Epithelial cell of prostate (primary cell): ENCODE data around the gene EEF1B2.
"Not testable (repeated sequence)": the region's sequence is repeated elsewhere in the genome, so short reads cannot be mapped to it uniquely, and the experiment has no call there.

Source experiments
- DNase-seq: peaks from one replicate; pipeline ENCODE4 v3.0.0-alpha.2; 2011; ENCODE audit warnings: low read depth, low spot score
- H3K27ac ChIP-seq: fragments of 450-650 bp; 2 replicates; pipeline ENCODE4 v1.5.1; 2017; ENCODE audit warnings: mild to moderate bottlenecking

Gene EEF1B2

DNA sequence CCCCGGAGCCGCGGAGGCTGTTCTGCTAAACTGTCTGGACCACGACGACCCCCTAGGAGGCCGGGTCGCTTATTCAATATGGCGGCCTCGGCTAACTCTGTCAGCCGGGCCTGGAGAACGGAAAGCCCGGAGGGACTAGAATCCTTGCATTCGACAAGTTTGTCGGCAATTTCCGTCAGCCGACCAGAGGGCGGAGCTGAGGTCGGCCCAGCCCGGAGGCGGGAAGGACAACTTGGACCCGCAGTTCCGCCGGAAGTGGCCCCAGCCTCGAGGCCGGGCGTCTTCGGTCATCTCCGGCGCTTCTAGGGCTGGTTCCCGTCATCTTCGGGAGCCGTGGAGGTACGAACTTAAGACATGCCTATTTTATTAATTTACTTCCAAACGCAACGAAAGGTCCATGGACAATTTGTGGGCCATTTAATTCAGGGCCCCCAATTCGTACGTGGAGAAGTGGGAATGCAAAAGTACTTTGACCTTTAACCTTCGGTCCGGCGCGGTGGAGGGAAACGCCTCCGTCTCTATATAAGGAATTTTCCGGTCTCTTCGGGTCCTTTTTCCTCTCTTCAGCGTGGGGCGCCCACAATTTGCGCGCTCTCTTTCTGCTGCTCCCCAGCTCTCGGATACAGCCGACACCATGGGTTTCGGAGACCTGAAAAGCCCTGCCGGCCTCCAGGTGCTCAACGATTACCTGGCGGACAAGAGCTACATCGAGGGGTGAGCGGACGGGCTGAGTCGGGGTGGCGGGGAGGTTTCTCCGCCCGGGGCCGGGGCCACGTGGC lies at the start of gene EEF1B2, which contains the start of gene NDUFS1:
Gene EEF1B2, plus strand, starts transcription at position 550 of the 779 bp plus-strand sequence. Its CDS starts 85 bp downstream, at position 635.
Gene NDUFS1, minus strand, starts transcription at position 99 of the 779 bp plus-strand sequence. CDS start 5,766 bp downstream, outside the sequence.
- H3K27ac ChIP-seq = peak within 1 kb of the TSS; percentile 88
- peak; percentile 89 for DNase-seq

- no peak for DNase-seq
- no peak overlapping the region for H3K27ac ChIP-seq
These were observed 47.6 kb upstream of the EEF1B2 start for GRCh38 chr2:206112108-206112507.

- H3K27ac ChIP-seq = no peak overlapping the region
- DNase-seq = no peak
These were observed 46.7 kb upstream of the EEF1B2 start for GRCh38 chr2:206112846-206113547.

DNA sequence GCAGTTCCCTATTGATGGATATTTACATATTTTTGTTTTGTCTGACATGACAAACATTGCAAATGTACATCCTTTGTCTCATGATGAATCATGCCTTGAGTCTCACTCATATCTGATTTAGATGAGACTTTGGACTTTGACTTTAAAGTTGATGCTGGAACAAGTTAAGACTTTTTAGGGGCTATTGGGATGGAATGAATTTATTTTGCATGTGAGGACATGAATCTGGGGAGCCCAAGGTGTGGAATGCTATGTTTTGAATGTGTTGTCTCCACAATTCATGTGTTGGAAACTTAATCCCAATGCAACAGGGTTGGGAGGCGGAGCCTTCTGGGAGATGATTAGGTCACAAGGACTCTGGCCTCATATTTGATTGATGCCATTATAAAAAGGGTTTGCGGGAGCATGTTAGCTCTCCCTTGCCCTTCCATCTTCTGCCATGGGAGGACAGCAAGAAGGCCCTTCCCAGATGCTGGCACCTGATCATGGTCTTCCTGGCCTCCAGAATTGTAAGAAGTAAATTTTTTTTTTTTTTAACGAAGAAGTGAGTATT lies 44.6 kb upstream of the EEF1B2 start:
- no peak for DNase-seq
- no peak overlapping the region for H3K27ac ChIP-seq

GRCh38 chr2:206116278-206116677 lies 43.4 kb upstream of the EEF1B2 start:
- DNase-seq = no peak
- H3K27ac ChIP-seq = no peak overlapping the region

- DNase-seq, H3K27ac ChIP-seq: not testable (repeated sequence)
These were observed 37.1 kb upstream of the EEF1B2 start for GRCh38 chr2:206122569-206122968.

GRCh38 chr2:206125901-206126300 lies 33.8 kb upstream of the EEF1B2 start:
- no peak for DNase-seq
- peak overlapping the region; percentile 19 for H3K27ac ChIP-seq

DNA sequence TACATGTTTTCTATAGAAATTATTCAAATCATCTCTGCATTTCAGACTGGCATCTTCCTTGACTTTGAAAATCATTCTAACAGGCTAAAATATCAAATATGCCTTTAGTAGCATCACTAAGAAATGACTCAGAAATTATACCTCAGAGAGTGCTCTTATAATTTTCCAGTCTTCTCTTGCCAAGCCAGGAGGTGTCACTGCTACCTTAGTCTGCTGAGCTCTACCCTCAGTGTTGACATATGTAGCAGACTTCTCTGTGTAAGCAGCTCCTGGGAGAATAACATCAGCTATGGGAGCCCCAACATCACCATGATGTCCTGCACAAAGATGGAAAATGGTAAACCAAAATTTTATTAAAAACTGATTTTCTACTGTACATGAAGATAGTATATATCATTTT lies 32.0 kb upstream of the EEF1B2 start:
- DNase-seq = no peak
- H3K27ac ChIP-seq = no peak overlapping the region

DNA sequence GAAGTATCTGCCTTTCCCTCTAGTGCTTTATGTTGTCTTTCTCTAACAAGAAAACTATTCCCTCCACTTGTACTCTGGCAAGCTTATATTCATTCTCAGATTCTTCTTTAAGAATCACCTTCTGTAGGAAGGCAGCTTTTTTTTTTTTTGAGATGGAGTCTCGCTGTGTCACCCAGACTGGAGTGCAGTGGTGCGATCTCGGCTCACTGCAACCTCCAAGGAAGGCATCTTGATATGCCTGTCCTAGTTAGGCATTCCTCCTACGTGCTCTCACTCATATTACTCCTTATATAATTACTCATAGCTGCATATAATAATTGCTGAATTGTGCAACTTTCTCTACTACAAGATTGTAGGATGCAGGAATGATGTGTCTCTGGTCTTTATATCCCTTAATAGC lies 16.2 kb upstream of the EEF1B2 start:
- H3K27ac ChIP-seq = no peak overlapping the region
- no peak for DNase-seq

GRCh38 chr2:206144383-206144782 lies 15.3 kb upstream of the EEF1B2 start:
- no peak for DNase-seq
- no peak overlapping the region for H3K27ac ChIP-seq

DNA sequence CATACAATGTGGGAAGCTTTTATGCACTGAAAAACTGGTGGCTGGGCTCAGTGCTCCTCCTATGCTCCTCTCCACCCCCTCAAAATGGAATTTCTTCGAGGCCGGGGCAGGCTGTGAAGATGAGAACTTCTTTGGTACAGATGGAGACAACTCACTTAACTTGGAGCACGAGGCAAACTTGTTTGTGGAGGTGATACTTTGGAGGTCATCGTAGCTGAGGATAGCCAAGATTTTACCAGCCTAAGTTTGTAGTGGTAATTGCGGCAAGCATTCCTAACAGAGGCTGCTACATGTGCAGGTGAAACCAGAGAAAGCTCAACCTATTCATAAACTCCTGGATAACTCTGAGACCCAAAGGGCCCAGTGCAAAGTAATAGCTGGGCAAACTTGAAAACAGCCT lies 14.0 kb upstream of the EEF1B2 start:
- no peak for DNase-seq
- H3K27ac ChIP-seq = no peak overlapping the region

DNA sequence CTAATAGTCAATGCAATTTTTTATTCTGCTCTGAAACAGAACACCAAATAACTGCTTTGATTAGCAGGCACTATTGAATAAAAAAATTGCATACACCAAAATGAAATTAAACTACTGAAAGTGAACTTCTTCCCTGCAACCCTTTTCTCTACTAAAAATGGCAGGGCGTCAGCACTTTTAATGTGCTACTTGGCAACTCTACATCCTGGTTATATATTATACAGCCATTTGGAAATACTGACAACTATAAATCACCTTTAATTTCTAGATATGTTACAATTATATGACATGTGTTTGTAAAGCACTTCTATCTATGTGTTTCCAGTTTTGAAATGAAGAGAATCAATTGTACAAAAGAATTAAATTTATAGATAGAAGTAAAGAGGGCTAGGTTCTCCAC lies 10.4 kb upstream of the EEF1B2 start:
- no peak for DNase-seq
- H3K27ac ChIP-seq = no peak overlapping the region

GRCh38 chr2:206150168-206150567 lies 9.5 kb upstream of the EEF1B2 start:
- DNase-seq = no peak
- no peak overlapping the region for H3K27ac ChIP-seq

- no peak overlapping the region for H3K27ac ChIP-seq
- DNase-seq = no peak
These were observed 9.1 kb upstream of the EEF1B2 start for GRCh38 chr2:206150631-206151030.

DNA sequence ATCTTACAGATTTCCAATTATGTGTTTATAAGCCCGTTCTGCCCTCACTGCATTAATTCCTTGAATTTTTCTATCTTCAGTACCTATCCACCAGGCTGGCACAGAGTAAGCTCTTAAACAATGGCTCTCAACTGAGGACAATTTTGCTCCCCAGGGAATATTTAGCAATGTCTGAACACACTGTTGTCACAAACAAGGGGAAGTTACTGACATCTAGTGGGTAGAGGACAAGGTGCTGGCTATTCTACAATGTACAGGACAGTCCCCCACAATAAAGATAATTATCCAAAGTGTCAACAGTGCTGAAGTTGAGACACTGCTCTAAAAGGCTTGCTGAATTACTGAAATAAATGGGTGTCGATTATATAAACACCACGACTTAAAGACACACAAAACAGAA lies 5.5 kb upstream of the EEF1B2 start:
- no peak for DNase-seq
- H3K27ac ChIP-seq = no peak overlapping the region

GRCh38 chr2:206157014-206157413 lies 2.7 kb upstream of the EEF1B2 start:
- DNase-seq, H3K27ac ChIP-seq: not testable (repeated sequence)

GRCh38 chr2:206158563-206159345 lies 941 bp upstream of the EEF1B2 start:
- no peak for DNase-seq

GRCh38 chr2:206160125-206160806 lies 571 bp downstream of the EEF1B2 start:
- H3K27ac ChIP-seq = peak overlapping the region; percentile 88
- DNase-seq = no peak

More at GRCh38 chr2:206158563-206159345, 941 bp upstream of the EEF1B2 start:
- peak overlapping the region; percentile 88 for H3K27ac ChIP-seq

- peak overlapping the region; percentile 88 for H3K27ac ChIP-seq
- DNase-seq = no peak
These were observed 1.1 kb downstream of the EEF1B2 start for GRCh38 chr2:206160807-206161179.

GRCh38 chr2:206162401-206162800 lies 2.7 kb downstream of the EEF1B2 start:
- DNase-seq = not testable (repeated sequence)
- H3K27ac ChIP-seq = peak overlapping the region; percentile 88
